A673 (cell line): Measurements from ENCODE around the gene CLRN3.

ENCODE experiments used
- EZH2 ChIP-seq: fragments of 200-600 bp; sonication (generic); IDR thresholded peaks from 2 replicates; pipeline ENCODE4 v1.6.1; 2017; ENCODE audit warnings: borderline replicate concordance, low read depth, mild to moderate bottlenecking, mixed read lengths, antibody characterized with exemption, low read length; ENCODE audit not compliant: poor library complexity, severe bottlenecking
- TF ChIP-seq, protein P1 (sequence below): fragments of 300-800, 200-600 bp; sonication (generic); conservative IDR thresholded peaks from 2 replicates; pipeline ENCODE4 v1.5.1; 2017; ENCODE audit warnings: low read depth, mild to moderate bottlenecking, antibody characterized with exemption, low read length, moderate library complexity, mixed read lengths

DNA sequence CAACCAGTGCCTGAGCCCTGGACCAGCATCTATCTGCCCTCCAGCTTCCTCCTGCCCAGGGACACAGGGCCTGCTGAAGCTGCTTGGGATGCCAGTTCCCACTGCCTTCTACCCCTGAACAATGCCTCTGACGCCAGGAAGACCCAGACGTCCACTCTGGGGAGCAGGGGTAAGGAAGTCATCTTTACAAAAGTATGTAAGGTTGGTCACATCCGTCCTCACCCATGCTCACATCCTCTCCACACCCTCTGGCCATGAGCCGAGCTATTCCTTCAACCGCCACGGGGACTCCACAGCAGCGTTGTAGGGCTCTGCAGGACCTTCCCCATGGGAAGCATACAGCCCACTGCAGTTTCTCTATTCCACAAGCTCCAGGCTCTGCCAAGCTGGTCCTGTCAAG lies 58.5 kb downstream of the CLRN3 start:
- TF ChIP-seq, protein P1, sequence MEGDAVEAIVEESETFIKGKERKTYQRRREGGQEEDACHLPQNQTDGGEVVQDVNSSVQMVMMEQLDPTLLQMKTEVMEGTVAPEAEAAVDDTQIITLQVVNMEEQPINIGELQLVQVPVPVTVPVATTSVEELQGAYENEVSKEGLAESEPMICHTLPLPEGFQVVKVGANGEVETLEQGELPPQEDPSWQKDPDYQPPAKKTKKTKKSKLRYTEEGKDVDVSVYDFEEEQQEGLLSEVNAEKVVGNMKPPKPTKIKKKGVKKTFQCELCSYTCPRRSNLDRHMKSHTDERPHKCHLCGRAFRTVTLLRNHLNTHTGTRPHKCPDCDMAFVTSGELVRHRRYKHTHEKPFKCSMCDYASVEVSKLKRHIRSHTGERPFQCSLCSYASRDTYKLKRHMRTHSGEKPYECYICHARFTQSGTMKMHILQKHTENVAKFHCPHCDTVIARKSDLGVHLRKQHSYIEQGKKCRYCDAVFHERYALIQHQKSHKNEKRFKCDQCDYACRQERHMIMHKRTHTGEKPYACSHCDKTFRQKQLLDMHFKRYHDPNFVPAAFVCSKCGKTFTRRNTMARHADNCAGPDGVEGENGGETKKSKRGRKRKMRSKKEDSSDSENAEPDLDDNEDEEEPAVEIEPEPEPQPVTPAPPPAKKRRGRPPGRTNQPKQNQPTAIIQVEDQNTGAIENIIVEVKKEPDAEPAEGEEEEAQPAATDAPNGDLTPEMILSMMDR = no peak
- no peak for TF ChIP-seq EZH2
